ACC112 (cell line): ENCODE data around the gene MTTP.
"Not testable (repeated sequence)": the region's sequence is repeated elsewhere in the genome, so short reads cannot be mapped to it uniquely, and the experiment has no call there.

Experiments used
- H2AFZ ChIP-seq: fragments of 200-600 bp; sonication (generic); one replicate; pipeline ENCODE4 v1.6.0; 2017; ENCODE audit warnings: antibody characterized with exemption, low read length; ENCODE audit not compliant: unreplicated experiment
- H3K27ac ChIP-seq: fragments of 200-600 bp; sonication (generic); 2 replicates; pipeline ENCODE4 v1.5.1; 2014; ENCODE audit warnings: low read depth, mild to moderate bottlenecking, antibody characterized with exemption, low read length, moderate library complexity
- H3K27me3 ChIP-seq: fragments of 200-600 bp; sonication (generic); 2 replicates; pipeline ENCODE4 v1.6.1; 2014; ENCODE audit warnings: mild to moderate bottlenecking, antibody characterized with exemption, low read length, moderate library complexity, mixed read lengths; ENCODE audit not compliant: insufficient read depth
- H3K36me3 ChIP-seq: fragments of 200-600 bp; sonication (generic); 2 replicates; pipeline ENCODE4 v1.6.1; 2016; ENCODE audit warnings: mild to moderate bottlenecking, antibody characterized with exemption, low read length, moderate library complexity, mixed read lengths; ENCODE audit not compliant: insufficient read depth
- H3K4me1 ChIP-seq: fragments of 200-600 bp; sonication (generic); one replicate; pipeline ENCODE4 v1.6.1; 2016; ENCODE audit warnings: low read length, mixed read lengths; ENCODE audit not compliant: insufficient read depth, unreplicated experiment, control insufficient read depth
- H3K4me3 ChIP-seq: fragments of 200-600 bp; sonication (generic); 2 replicates; pipeline ENCODE4 v1.5.1; 2014; ENCODE audit warnings: mild to moderate bottlenecking, low read depth, low read length
- H3K79me2 ChIP-seq: fragments of 200-600 bp; sonication (generic); one replicate; pipeline ENCODE4 v1.6.0; 2016; ENCODE audit warnings: low read length; ENCODE audit not compliant: control insufficient read depth, unreplicated experiment, insufficient read depth

MTTP gene

DNA sequence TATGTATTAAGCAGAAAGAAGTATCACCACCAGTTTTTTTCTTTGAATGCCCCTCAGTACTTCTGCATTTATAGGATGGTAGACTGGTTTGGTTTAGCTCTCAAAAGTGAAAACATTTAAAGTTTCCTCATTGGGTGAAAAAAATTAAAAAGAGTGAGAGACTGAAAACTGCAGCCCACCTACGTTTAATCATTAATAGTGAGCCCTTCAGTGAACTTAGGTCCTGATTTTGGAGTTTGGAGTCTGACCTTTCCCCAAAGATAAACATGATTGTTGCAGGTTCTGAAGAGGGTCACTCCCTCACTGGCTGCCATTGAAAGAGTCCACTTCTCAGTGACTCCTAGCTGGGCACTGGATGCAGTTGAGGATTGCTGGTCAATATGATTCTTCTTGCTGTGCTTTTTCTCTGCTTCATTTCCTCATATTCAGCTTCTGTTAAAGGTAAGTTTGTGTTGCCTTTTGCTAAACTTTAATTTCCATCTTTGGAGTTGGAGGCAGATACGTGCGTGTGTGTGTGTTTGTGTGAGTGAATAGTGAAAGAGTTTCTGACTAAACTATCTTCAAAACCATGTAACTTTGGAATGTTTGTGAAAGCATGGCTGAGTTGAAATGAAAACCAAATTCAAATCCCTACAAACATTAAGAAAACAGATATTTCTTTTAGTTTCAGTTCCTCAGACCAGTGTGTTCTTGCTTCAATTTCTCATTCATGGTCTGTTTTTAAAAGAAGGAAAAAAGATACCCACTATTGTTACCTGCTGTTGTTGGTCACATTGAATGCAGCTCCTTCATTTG lies at the start of gene MTTP:
MTTP (plus strand) TSS at position 295 of the 795 bp plus-strand sequence; CDS start at position 381, 86 bp downstream.
- peaks cover 60% of the 10 kb centered on the region for H3K27me3 ChIP-seq
- no peak within 1 kb of the TSS for H2AFZ ChIP-seq
- H3K36me3 ChIP-seq: no peaks in the 10 kb centered on the region
- H3K79me2 ChIP-seq: no peaks in the 10 kb centered on the region
- no peak within 1 kb of the TSS for H3K27ac ChIP-seq
- peak within 1 kb of the TSS; percentile 38; the same call in 1 of the 2 replicates for H3K4me3 ChIP-seq
- H3K4me1 ChIP-seq: no peaks in the 10 kb centered on the region

DNA sequence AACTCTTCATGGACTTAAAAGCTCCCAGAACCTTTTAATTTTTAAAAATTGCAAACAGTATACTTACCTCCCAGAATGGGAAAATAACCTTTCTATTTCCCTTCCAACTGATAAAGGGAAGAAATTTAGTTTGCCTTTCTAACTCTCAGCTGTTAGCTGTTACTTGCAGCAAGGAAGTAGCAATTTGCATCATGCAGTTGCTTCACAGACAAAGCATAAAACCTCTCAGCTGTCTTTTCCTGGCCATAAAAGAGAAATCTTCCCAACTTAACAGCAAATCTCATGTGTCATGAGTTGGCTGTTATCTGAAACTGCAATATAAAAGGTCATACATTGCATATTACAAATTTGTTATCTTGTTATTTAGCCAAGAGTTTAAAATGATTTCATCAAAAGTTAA lies 45.4 kb upstream of the MTTP start:
- peaks cover 31% of the 10 kb centered on the region for H3K27me3 ChIP-seq
- H3K36me3 ChIP-seq: no peaks in the 10 kb centered on the region
- H3K27ac ChIP-seq: no peak overlapping the region
- no peak overlapping the region for H3K4me3 ChIP-seq
- H3K4me1 ChIP-seq: no peaks in the 10 kb centered on the region
- no peaks in the 10 kb centered on the region for H3K79me2 ChIP-seq
- no peak overlapping the region for H2AFZ ChIP-seq

GRCh38 chr4:99529956-99530355 lies 44.7 kb upstream of the MTTP start:
- no peaks in the 10 kb centered on the region for H3K4me1 ChIP-seq
- H3K4me3 ChIP-seq: no peak overlapping the region
- peaks cover 31% of the 10 kb centered on the region for H3K27me3 ChIP-seq
- H3K36me3 ChIP-seq: no peaks in the 10 kb centered on the region
- H2AFZ ChIP-seq: no peak overlapping the region
- no peak overlapping the region for H3K27ac ChIP-seq
- H3K79me2 ChIP-seq: no peaks in the 10 kb centered on the region

- H3K79me2 ChIP-seq, H3K4me3 ChIP-seq, H3K4me1 ChIP-seq, H3K36me3 ChIP-seq, H3K27ac ChIP-seq, H2AFZ ChIP-seq: not testable (repeated sequence)
- peaks cover 21% of the 10 kb centered on the region for H3K27me3 ChIP-seq
Measured at GRCh38 chr4:99534699-99535098, 39.9 kb upstream of the MTTP start.

- Histone ChIP-seq H3K27me3 (peaks cover 20% of the 10 kb centered on the region), H3K79me2 (no peaks in the 10 kb centered on the region), H3K36me3 (no peaks in the 10 kb centered on the region), H2AFZ (no peak overlapping the region), H3K4me1 (no peaks in the 10 kb centered on the region), H3K4me3 (no peak overlapping the region), H3K27ac (no peak overlapping the region)
Measured at GRCh38 chr4:99536271-99536670, 38.4 kb upstream of the MTTP start.

GRCh38 chr4:99536848-99537247 lies 37.8 kb upstream of the MTTP start:
- H3K27me3 ChIP-seq: peaks cover 14% of the 10 kb centered on the region
- no peak overlapping the region for H2AFZ ChIP-seq
- no peak overlapping the region for H3K4me3 ChIP-seq
- no peaks in the 10 kb centered on the region for H3K79me2 ChIP-seq
- H3K4me1 ChIP-seq: no peaks in the 10 kb centered on the region
- no peak overlapping the region for H3K27ac ChIP-seq
- H3K36me3 ChIP-seq: no peaks in the 10 kb centered on the region

DNA sequence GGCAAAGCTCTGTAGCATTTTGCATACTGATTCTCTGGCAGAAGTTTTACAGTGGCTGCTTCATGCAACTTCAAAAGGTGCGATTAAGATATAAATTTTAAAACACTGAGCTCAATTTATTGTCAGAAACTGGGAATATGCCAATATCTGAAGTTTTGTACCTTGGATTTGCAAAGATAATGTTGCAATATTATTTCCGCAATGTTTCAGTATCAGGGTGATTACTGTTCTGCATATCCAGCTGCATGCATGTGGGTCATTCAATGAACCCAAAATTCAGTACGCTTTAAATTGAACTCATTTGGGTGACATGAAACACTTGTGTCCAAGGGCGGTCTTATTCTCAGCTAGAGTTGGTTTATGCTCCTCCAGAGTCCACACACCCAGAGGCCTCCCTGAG lies 37.0 kb upstream of the MTTP start:
- no peaks in the 10 kb centered on the region for H3K36me3 ChIP-seq
- H2AFZ ChIP-seq: no peak overlapping the region
- no peak overlapping the region for H3K4me3 ChIP-seq
- no peaks in the 10 kb centered on the region for H3K4me1 ChIP-seq
- no peak overlapping the region for H3K27ac ChIP-seq
- peaks cover 7% of the 10 kb centered on the region for H3K27me3 ChIP-seq
- H3K79me2 ChIP-seq: no peaks in the 10 kb centered on the region

DNA sequence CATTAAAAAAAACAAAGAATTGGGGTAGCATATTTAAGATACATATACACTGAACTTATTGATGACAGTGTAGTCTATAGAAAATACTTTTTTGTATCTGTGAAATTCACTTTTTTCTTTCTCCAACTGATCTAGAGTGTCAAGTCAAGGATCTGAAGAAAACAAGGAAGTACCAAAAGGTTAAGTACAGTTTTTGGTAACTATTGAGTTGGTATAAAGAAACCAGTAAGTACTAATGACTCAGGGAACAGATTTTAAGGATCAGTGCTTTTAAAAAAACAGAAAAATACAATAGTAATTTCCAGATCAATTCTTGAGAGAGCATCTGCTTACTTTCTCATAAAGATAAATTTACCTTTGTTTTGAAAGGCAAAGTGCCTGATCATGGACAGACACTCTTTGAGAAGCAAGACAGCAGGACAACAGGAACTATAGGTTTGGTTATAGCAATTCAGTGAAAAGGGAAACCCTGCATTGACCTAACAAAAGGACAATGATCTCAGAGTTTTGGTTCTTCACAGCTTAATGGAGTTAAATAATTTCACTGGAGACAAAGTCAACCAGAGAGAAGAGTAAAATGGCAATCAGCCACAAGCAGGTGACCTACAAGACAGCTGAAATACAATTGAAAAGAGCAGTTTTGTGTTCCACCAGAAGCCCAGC lies 34.2 kb upstream of the MTTP start:
- H2AFZ ChIP-seq: no peak overlapping the region
- H3K79me2 ChIP-seq: no peaks in the 10 kb centered on the region
- no peaks in the 10 kb centered on the region for H3K36me3 ChIP-seq
- no peak overlapping the region for H3K4me3 ChIP-seq
- H3K27ac ChIP-seq: no peak overlapping the region
- no peaks in the 10 kb centered on the region for H3K27me3 ChIP-seq
- no peaks in the 10 kb centered on the region for H3K4me1 ChIP-seq

DNA sequence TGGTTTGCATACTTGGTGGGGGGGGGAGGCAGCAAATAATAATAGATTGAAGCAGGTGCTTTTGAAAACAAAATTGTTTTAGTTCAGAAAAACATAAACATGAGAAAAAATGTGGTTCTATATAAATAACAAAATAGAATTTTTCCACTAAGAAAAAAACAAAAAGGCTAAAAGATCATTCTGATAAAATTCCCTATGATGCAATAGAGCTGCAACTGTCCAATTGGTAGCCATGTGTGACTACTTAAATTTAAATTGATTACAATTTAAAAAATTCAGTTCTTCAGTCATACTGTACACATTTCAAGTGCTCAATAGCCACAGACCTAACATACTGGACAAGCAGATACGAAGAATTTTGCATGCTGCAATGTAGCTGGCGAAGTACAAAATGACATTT lies 21.8 kb upstream of the MTTP start:
- Histone ChIP-seq H3K36me3 (no peaks in the 10 kb centered on the region), H3K4me1 (no peaks in the 10 kb centered on the region), H3K79me2 (no peaks in the 10 kb centered on the region), H3K27ac (no peak overlapping the region), H3K4me3 (no peak overlapping the region), H2AFZ (no peak overlapping the region), H3K27me3 (no peaks in the 10 kb centered on the region)

DNA sequence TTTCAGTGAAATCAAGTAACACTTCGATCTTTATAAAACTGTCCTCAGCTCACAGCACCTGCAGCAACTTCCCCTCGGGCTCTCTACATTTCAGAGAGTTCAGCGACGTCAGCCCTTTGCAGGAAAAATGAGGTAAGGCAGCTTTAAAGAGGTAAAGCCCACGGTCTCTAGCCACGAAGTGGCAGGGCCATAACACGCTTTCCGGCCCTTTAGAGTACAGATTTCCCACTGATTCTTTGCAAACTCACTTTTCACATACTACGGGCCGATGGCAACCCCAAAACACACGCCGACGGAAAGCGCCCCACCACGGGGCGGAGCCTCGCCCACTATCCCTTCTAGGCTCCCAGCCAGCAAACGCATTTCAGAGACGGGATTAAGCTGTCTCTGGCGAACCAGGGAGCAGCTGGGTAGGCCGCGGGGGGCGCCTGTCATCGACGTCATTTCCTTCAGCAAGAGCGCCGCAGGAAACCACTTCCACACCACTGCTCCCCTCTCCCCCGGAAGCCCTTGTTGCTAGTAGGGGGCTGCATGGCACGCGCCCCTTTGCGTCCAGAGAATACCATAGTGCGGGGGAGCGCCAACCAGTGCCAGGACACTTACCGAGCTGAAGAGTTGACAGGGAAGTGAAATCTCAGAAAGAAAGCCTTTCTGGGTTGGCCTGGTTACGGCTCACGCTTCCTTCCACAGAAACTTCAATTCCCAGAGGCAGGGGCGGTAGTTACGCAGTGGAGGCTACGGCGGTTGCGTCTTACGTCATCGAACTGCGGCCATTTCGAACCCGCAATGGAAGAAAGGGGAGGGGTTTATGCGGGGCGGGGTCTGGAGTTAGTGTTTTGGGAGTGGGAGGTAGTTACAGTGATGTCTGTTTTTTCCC lies 11.1 kb upstream of the MTTP start, which contains the start of gene TRMT10A:
TRMT10A (minus strand) TSS at position 730 of the 877 bp plus-strand sequence. CDS start 4,701 bp downstream, outside the sequence.
- H3K79me2 ChIP-seq: no peaks in the 10 kb centered on the region
- H2AFZ ChIP-seq: peak within 1 kb of the TSS; percentile 78
- H3K27ac ChIP-seq: peak within 1 kb of the TSS; percentile 80
- no peaks in the 10 kb centered on the region for H3K27me3 ChIP-seq
- H3K36me3 ChIP-seq: no peaks in the 10 kb centered on the region
- no peaks in the 10 kb centered on the region for H3K4me1 ChIP-seq
- H3K4me3 ChIP-seq: peak within 1 kb of the TSS; percentile 83
